HUES64 (cell line): ENCODE data around the gene WNT1.

Experiments used
- H3K27ac ChIP-seq: 2 replicates; pipeline ENCODE4 v1.7.0; 2013; ENCODE audit warnings: low read depth, low read length, inconsistent platforms
- H3K27me3 ChIP-seq: 2 replicates; pipeline ENCODE4 v1.6.1; 2013; ENCODE audit warnings: mild to moderate bottlenecking, low read length; ENCODE audit not compliant: insufficient read depth
- H3K36me3 ChIP-seq: 2 replicates; pipeline ENCODE4 v1.6.1; 2013; ENCODE audit warnings: mild to moderate bottlenecking, low read length; ENCODE audit not compliant: insufficient read depth
- H3K4me1 ChIP-seq: 2 replicates; pipeline ENCODE4 v1.6.1; 2013; ENCODE audit warnings: mild to moderate bottlenecking, low read length, moderate library complexity; ENCODE audit not compliant: insufficient read depth
- H3K4me3 ChIP-seq: 2 replicates; pipeline ENCODE4 v1.5.1; 2013; ENCODE audit warnings: mild to moderate bottlenecking, low read length, moderate library complexity
- H3K9ac ChIP-seq: 2 replicates; pipeline ENCODE4 v1.6.1; 2013; ENCODE audit warnings: mild to moderate bottlenecking, low read depth, low read length
- H3K9me3 ChIP-seq: 2 replicates; pipeline ENCODE4 v1.6.1; 2013; ENCODE audit warnings: low read depth, low read length; ENCODE audit not compliant: insufficient read depth
- WGBS: fragments of 150-250, 120-280 bp; methylation state at CpG from one replicate; pipeline ENCODE4 v1.1.7; 2013; ENCODE audit warnings: missing lambda C conversion rate; 5-methylcytosine and 5-hydroxymethylcytosine counted together

The WNT1 gene

DNA sequence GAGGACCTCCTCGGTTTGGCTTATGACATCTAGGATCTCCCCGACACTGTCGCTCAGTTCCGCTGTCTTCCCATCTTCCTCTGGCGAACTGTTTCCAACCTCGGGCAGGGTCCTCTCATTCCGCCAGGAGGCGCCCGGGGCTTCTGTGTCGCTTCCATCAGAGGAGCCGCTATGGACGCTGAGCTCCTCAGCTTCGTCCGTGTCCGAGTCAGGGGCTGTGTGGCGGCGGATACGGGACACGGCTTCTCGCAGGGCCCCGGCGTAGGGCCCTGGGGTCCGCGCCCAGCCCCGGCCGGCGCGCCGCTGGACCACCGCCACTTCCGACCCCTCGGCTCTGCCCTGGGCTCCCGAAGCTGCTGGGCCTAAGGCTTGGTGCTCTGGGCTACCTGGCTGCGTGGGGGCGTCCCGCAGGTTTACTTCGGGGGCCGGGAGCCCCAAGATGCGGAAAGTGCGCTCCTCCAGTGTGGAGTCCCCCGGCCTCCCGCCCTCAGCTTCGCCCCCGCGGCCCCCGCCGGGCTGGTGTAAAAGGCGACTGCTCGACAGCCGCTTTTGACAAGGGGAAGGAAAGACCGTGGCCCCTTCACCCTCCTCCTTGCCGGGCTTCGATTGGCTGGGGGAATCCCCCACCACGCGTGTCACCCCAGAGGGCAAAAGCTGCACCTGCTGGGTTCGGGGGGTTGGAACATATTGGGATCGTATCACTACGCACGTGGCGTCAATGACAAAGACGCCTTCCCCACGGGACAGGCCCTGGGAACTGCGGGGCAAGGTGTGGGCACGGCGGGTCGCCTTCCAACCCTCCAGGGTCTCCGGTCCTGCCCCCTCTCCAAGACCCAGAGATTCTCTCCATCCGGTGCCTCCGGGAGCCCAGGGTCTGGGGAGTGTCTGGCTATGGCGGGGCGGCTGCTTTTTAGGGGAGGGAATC lies 18.9 kb downstream of the WNT1 start:
- Histone ChIP-seq H3K9me3 (no peaks in the 10 kb centered on the region), H3K9ac (no peak overlapping the region), H3K4me1 (peaks cover 9% of the 10 kb centered on the region), H3K27ac (no peak overlapping the region), H3K27me3 (peaks cover 88% of the 10 kb centered on the region), H3K36me3 (peaks cover 2% of the 10 kb centered on the region; the same call in 1 of the 2 replicates), H3K4me3 (peak overlapping the region; percentile 54)
- WGBS: 3% methylated on average over 71 of the region's 71 CpGs

DNA sequence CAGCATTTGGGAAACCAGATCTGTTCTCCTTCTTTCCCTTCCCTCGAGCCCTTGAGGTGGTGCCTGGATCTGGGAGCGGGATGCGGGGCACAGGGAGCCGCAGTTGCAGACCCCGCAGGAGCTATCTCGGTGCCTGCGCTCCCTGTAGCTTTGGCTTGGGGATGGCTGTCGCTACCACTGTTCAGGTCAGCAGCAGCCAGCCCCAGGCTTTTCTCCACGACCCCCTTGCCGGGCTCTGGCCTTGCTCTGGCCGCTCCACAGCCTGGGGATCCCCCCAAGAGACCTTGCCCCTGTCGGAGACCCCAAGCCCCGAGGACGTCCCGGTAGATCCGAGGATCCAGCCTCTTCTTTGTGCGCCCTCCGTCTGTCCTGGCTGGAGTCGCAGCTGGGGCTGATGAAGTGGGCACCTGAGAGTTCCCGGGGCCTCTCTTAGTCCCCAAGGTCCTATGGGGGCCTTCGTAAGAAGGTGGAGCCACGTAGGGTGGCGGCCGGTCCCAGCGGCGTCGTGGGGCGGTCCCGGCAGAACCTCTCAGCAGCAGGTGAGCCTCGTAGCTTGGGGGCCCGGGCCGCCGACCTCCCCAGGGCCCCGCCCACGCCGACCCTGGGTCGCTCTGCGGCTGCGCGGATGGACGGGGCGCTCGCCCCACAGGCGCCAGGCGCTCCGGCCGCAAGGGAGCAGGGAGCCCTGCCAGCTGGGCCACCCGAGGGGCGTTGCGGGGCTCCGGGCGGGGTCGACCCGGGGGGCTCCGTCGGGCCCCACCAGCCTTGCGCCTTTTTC lies 19.8 kb downstream of the WNT1 start:
- Histone ChIP-seq H3K4me3 (peak overlapping the region; percentile 54), H3K27me3 (peaks cover 85% of the 10 kb centered on the region), H3K36me3 (peaks cover 9% of the 10 kb centered on the region), H3K27ac (no peak overlapping the region), H3K9me3 (no peaks in the 10 kb centered on the region), H3K4me1 (peaks cover 9% of the 10 kb centered on the region), H3K9ac (no peak overlapping the region)
- under 1% methylated on average over 57 of the region's 57 CpGs for WGBS

DNA sequence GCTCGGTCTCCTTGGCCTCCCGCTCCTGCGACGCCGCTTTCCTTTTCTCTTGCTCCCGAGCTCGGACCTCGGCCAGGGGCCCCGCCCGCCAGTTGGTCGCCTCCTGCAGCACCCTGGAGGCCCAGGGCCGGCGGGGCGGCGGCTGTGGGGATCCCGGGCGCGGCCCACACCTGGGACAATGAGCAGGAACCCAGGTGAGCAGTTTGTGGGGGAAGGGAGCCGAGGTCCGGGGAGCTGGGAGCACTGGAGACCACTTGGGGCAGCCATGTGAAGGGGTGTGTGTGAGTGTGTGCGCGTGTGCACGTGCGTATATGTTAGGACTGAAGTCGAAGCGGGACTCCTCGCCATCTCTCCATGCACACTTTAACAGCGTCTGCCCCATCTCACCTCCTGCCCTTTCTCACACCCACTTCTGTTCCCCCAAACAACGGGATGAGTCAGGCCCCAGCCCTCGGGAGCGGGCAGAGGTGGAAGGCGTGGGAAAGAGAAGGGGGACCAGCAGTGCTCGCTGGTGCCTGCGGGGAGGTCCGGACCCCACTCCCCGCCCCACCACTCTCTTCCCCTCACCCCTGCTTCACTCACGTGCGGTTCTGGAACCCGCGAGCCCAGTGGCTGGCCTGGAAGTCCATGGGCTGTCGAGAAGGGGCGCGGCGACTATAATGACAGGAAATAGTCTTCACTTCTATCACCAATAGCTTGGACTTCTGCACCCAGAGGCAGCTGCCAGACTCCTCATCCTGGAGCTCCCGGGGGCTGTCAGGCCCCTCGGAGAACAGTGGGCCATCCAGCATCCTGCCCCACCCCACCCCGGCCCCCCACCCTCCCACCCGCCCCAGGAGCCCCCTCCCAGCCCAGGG lies 20.6 kb downstream of the WNT1 start:
- Histone ChIP-seq H3K9me3 (no peaks in the 10 kb centered on the region), H3K4me1 (peaks cover 9% of the 10 kb centered on the region), H3K36me3 (peaks cover 9% of the 10 kb centered on the region), H3K27me3 (peaks cover 77% of the 10 kb centered on the region), H3K27ac (no peak overlapping the region), H3K4me3 (peak overlapping the region; percentile 54), H3K9ac (no peak overlapping the region)
- 1% methylated on average over 35 of the region's 48 CpGs for WGBS

DNA sequence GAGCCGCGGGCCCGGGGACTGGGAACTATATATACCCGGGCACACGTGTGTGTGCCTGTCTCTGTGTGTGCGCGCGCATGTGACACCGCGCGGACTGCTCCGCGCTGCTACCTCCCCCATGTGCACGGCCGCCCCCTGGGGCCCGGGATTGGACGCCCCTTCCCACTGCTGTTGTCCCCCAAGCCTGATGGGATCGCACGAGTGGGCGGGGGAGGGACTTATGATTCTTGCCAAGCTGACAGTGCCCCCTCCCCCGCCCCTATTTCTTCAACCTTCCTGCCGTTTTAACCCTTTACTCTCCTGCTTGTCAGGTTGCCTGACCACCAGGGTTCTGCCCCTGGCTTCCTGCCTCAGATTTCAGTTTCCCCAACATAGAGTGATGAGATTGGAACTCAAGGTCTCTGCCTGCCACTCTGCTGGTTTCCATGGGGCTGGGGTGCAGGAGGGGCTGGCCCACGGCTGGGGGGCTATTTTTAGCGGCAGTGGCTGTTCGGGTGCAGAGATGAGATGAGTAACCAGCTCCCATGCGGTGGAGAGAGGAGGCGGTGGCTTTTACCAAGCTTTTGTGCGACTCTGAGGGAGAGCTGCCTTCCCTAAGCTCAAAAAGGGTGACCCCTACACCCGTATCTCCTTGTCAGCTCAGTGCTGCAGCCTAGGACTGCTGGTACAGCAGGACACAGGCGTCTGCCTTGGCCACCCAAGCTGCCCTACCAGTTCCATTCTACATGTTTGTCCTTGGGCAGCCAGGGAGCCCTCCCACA lies 21.4 kb downstream of the WNT1 start, which contains the start of gene DDN:
DDN (minus strand) TSS at position 5 of the 761 bp plus-strand sequence. CDS start 88 bp downstream, outside the sequence.
- Histone ChIP-seq H3K27ac (no peak within 1 kb of the TSS), H3K4me3 (peak within 1 kb of the TSS; percentile 55), H3K36me3 (peaks cover 9% of the 10 kb centered on the region), H3K9ac (no peak within 1 kb of the TSS), H3K4me1 (peaks cover 9% of the 10 kb centered on the region), H3K9me3 (no peaks in the 10 kb centered on the region), H3K27me3 (peaks cover 69% of the 10 kb centered on the region)
- WGBS: 5% methylated on average over 30 of the region's 30 CpGs

DNA sequence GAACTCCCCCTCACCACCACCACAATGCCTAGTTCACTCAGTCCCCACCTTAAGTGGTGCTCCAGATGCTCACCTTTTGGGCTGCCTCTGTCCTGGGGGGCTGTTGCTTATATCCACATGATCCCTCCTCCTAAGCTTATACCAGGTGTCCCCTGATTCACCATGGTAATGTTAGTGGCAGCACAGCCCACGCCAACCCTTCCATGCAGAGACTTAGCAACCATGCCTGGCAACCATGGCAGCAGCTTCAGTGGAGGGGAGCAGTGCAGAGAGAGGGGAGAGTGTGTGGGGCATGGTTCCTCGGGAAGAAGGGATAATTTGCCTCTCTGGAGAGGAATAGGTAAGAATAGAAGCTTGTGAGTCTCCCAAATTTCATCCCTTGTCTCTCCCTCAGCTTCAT lies 22.2 kb downstream of the WNT1 start:
- peaks cover 9% of the 10 kb centered on the region for H3K4me1 ChIP-seq
- WGBS: 94% methylated on average over 2 of the region's 2 CpGs
- peaks cover 62% of the 10 kb centered on the region for H3K27me3 ChIP-seq
- H3K9ac ChIP-seq: no peak overlapping the region
- H3K36me3 ChIP-seq: peaks cover 13% of the 10 kb centered on the region
- H3K9me3 ChIP-seq: no peaks in the 10 kb centered on the region
- no peak overlapping the region for H3K27ac ChIP-seq
- H3K4me3 ChIP-seq: no peak overlapping the region

DNA sequence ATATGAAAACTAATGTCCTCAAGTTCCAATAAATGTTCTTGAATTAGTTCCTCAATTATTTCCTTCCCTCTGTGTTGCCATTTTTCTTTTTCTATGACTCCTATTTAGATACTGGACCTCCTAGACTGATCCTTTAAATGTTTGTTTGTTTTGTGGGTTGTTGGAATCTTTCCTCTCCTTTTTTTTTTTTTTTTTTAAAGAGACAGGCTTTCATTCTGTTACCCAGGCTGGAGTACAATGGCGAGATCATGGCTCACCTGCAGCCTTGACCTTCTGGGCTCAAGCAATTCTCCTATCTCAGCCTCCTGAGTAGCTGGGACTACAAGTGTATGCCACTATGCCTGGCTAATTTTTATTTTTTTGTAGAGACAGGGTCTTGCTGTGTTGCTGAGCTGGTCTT lies 30.8 kb downstream of the WNT1 start:
- WGBS: 79% methylated on average over 1 of the region's 1 CpG
- Histone ChIP-seq H3K27me3 (no peaks in the 10 kb centered on the region), H3K9ac (no peak overlapping the region), H3K9me3 (no peaks in the 10 kb centered on the region), H3K27ac (no peak overlapping the region), H3K36me3 (peaks cover 9% of the 10 kb centered on the region; the same call in 1 of the 2 replicates), H3K4me1 (no peaks in the 10 kb centered on the region), H3K4me3 (no peak overlapping the region)

DNA sequence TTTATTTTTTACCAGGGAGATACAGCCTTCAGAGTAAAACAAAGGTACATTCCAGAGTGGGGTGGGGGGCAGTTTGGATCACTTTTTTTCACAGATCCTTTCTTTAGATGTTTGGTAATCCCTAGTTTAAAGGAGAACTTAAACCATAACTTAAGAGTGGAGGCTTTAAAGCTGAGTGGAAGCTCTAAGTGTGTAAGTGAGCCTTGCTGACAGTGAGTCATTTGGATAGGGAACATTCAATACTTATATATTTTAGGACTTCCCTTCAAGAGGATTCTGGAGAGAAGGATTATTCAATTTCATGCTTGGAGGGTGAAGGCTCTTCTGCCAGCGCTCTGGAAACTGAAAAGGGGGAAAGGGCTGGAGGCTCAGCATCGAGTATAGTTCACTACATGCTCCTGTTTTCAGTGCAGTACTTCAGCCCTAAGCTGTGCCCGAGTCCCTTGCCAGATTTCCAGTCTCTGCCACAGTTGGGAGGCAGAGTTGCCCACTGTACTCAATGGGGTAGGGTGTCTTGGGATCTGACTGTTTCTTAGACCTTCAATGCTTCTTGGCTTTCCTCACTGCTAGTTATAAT lies 32.1 kb downstream of the WNT1 start:
- Histone ChIP-seq H3K4me3 (no peak overlapping the region), H3K4me1 (no peaks in the 10 kb centered on the region), H3K27ac (no peak overlapping the region), H3K36me3 (peaks cover 8% of the 10 kb centered on the region; the same call in 1 of the 2 replicates), H3K9ac (no peak overlapping the region), H3K9me3 (no peaks in the 10 kb centered on the region), H3K27me3 (no peaks in the 10 kb centered on the region)
- WGBS: 88% methylated on average over 3 of the region's 3 CpGs

DNA sequence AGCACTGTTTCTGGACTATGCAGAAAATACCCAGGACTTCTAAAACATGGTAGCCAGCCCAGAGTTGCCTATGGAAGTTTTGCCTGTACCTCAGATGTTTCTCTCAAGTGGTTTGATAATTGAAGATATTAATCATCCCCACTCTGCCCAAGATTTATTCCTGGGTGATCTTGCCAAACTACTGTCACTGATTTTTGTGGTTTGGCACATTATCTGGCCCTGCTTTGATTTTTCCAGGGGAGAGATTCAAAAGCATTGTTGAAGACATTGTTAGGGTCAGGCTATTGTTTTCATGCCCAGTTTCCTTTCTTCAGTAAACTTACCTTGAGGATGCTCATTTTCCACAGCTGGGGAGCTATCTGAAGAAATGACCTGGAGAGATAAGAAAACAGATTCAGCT lies 34.6 kb downstream of the WNT1 start:
- Histone ChIP-seq H3K27me3 (no peaks in the 10 kb centered on the region), H3K27ac (no peak overlapping the region), H3K4me3 (no peak overlapping the region), H3K4me1 (peaks cover 5% of the 10 kb centered on the region; the same call in 1 of the 2 replicates), H3K9ac (no peak overlapping the region), H3K36me3 (peaks cover 5% of the 10 kb centered on the region; the same call in 1 of the 2 replicates), H3K9me3 (no peaks in the 10 kb centered on the region)

DNA sequence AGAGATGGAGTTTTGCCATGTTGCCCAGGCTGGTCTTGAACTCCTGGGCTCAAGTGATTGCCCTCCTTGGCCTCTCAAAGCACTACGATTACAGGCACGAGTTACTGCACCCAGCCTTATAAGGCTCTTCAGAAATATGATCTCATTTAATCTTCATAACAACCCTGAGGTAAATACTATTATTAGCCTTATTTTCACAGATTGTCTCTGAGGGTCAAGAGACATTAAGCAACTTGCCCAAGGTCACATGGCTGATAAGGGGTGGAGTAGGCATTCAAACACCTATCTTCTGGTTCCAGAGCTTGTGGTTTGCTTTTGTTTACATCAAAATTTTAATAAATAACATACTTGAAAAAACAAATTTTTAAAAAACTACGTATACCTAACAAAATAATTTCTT lies 35.3 kb downstream of the WNT1 start:
- no peaks in the 10 kb centered on the region for H3K9me3 ChIP-seq
- peaks cover 6% of the 10 kb centered on the region; the same call in 1 of the 2 replicates for H3K4me1 ChIP-seq
- no peaks in the 10 kb centered on the region for H3K27me3 ChIP-seq
- peaks cover 5% of the 10 kb centered on the region; the same call in 1 of the 2 replicates for H3K36me3 ChIP-seq
- H3K27ac ChIP-seq: no peak overlapping the region
- WGBS: 93% methylated on average over 2 of the region's 3 CpGs
- no peak overlapping the region for H3K9ac ChIP-seq
- no peak overlapping the region for H3K4me3 ChIP-seq

DNA sequence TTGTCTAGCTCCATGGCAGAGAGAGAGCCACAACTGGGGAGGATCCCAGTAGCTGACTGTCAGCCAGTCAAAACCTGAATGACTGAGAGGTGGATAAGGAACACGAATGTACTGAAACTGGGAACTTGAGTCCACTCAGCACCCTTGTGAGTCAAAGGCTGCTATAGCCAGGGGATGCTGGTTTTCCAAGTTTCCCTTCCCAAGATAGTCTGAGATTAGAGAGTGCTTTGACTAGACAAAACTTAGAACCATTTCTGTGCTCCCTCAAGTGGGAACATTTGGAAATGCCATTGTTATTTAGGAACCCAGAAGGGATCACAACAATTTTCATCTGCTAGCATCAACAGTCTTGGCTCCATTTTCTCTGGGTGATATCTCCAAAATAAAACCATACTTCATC lies 36.4 kb downstream of the WNT1 start:
- H3K27me3 ChIP-seq: no peaks in the 10 kb centered on the region
- no peaks in the 10 kb centered on the region for H3K9me3 ChIP-seq
- 63% methylated on average over 1 of the region's 1 CpG for WGBS

More for the DNA sequence above, 36.4 kb downstream of the WNT1 start:
- Histone ChIP-seq H3K9ac (no peak overlapping the region), H3K27ac (no peak overlapping the region), H3K36me3 (peaks cover 5% of the 10 kb centered on the region; the same call in 1 of the 2 replicates), H3K4me1 (peaks cover 9% of the 10 kb centered on the region; the same call in 1 of the 2 replicates), H3K4me3 (no peak overlapping the region)
